GM12878 (cell line): ENCODE results near the gene MAB21L1. TPM values are rescaled to one million over a fixed set of nuclear protein-coding genes. Genes with fewer than 3 reads are reported as not detected.

ENCODE experiments used
- ATAC-seq: fragments of 200-7000 bp; cut with Tn5 transposase; 3 replicates; pipeline ENCODE4 v1.9.1; 2020; ENCODE audit warnings: mild to moderate bottlenecking, moderate library complexity
- BruUV-seq: library from RNA; stranded (reverse); fragments of 400-500 nt; replicated peaks from 2 replicates; lab custom pipeline; 2021; lab: Mats Ljungman, UMichigan
- CTCF ChIA-PET: fragments of 300-600 bp; sonication (Branson Sonifier 250); formaldehyde crosslinking; extraction: SDS; loops from one replicate; lab custom pipeline; 2021; ENCODE audit warnings: inconsistent platforms; lab: Yijun Ruan, JAX
- POLR2A ChIA-PET: fragments of 350-600 bp; formaldehyde crosslinking; extraction: SDS; loops from one replicate; lab custom pipeline; 2021; ENCODE audit warnings: inconsistent platforms; lab: Charles Lee
- RAD21 ChIA-PET: fragments of 300-600 bp; sonication (Branson Sonifier 250); formaldehyde crosslinking; loops from one replicate; lab custom pipeline; 2023; ENCODE audit warnings: antibody characterized with exemption; ENCODE audit not compliant: unreplicated experiment; lab: Charles Lee
- SMC1A ChIA-PET: fragments of 300-600 bp; sonication (Branson Sonifier 250); formaldehyde crosslinking; loops from one replicate; lab custom pipeline; 2023; ENCODE audit not compliant: unreplicated experiment, uncharacterized antibody; lab: Charles Lee
- DNase-seq: peaks from one replicate; pipeline ENCODE4 v3.0.0-alpha.2; 2011; ENCODE audit warnings: low read depth, low spot score
- FAIRE-seq: peaks from 3 replicates; lab custom pipeline; 2011; peaks lifted over from hg19 to GRCh38; lab: Jason Lieb, UNC
- H2AFZ ChIP-seq: 2 replicates; pipeline ENCODE4 v1.6.0; 2011; ENCODE audit warnings: low read depth, low read length, control low read depth; ENCODE audit not compliant: control insufficient read depth
- H3K27ac ChIP-seq: 2 replicates; pipeline ENCODE4 v1.5.1; 2011; ENCODE audit warnings: control low read depth; ENCODE audit not compliant: control insufficient read depth, insufficient read depth
- H3K27me3 ChIP-seq, 2 experiments: replicated peaks in 1 of 2; 2 replicates each; pipeline versions ENCODE4 v1.6.0 to v1.6.1; 2011; ENCODE audit warnings: low read length in 1 of 2; ENCODE audit not compliant: control insufficient read depth in 2 of 2, insufficient read depth in 2 of 2
- H3K36me3 ChIP-seq, 2 experiments: 2 replicates each; pipeline ENCODE4 v1.5.1; 2011; ENCODE audit warnings: low read length in 1 of 2; ENCODE audit not compliant: control insufficient read depth in 2 of 2, insufficient read depth in 2 of 2
- H3K4me1 ChIP-seq: 2 replicates; pipeline ENCODE4 v1.6.1; 2011; ENCODE audit warnings: mild to moderate bottlenecking, low read length, moderate library complexity, mixed read lengths; ENCODE audit not compliant: control insufficient read depth, insufficient read depth
- H3K4me2 ChIP-seq: 2 replicates; pipeline ENCODE4 v1.6.0; 2011; ENCODE audit warnings: control low read depth; ENCODE audit not compliant: control insufficient read depth, insufficient read depth
- H3K4me3 ChIP-seq: fragments of 200-600 bp; sonication (generic); 2 replicates; pipeline ENCODE4 v1.5.1; 2016
- H3K79me2 ChIP-seq: 2 replicates; pipeline ENCODE4 v1.6.0; 2011; ENCODE audit warnings: low read length; ENCODE audit not compliant: control insufficient read depth, insufficient read depth
- H3K9ac ChIP-seq: 2 replicates; pipeline ENCODE4 v1.8.0; 2011; ENCODE audit warnings: low read length, control low read depth, mixed read lengths; ENCODE audit not compliant: control insufficient read depth, insufficient read depth
- H3K9me3 ChIP-seq: replicated peaks from 3 replicates; pipeline ENCODE4 v1.5.1; 2011; ENCODE audit warnings: mild to moderate bottlenecking, low read length; ENCODE audit not compliant: control insufficient read depth, insufficient read depth
- H4K20me1 ChIP-seq: 2 replicates; pipeline ENCODE4 v1.6.0; 2011; ENCODE audit not compliant: control insufficient read depth, insufficient read depth
- BCL3 ChIP-seq: IDR thresholded peaks from 2 replicates; pipeline ENCODE4 v1.6.1; 2011; ENCODE audit warnings: borderline replicate concordance, low read depth, mild to moderate bottlenecking, moderate library complexity, low read length; ENCODE audit not compliant: insufficient read depth, poor library complexity, severe bottlenecking
- CREB1 ChIP-seq: IDR thresholded peaks from 2 replicates; pipeline ENCODE4 v1.6.1; 2012; ENCODE audit warnings: low read depth, mild to moderate bottlenecking, inconsistent platforms
- EZH2 ChIP-seq: IDR thresholded peaks from 2 replicates; pipeline ENCODE4 v1.6.1; 2012; ENCODE audit warnings: low read depth, mild to moderate bottlenecking, control low read depth, inconsistent platforms, low read length, borderline replicate concordance; ENCODE audit not compliant: control insufficient read depth
- GATAD2B ChIP-seq: fragments of 450-650 bp; conservative IDR thresholded peaks from 2 replicates; pipeline ENCODE4 v1.6.1; 2017; ENCODE audit warnings: low read depth, mild to moderate bottlenecking, moderate library complexity
- MEF2B ChIP-seq: fragments of 450-650 bp; IDR thresholded peaks from 2 replicates; pipeline ENCODE4 v1.6.1; 2018; ENCODE audit warnings: mild to moderate bottlenecking, moderate library complexity; ENCODE audit not compliant: partially characterized antibody, poor library complexity, severe bottlenecking
- MTA3 ChIP-seq: IDR thresholded peaks from 2 replicates; pipeline ENCODE4 v1.6.1; 2012; ENCODE audit warnings: low read length, inconsistent platforms, borderline replicate concordance
- MXI1 ChIP-seq: fragments of 150-350 bp; IDR thresholded peaks from 2 replicates; pipeline ENCODE4 v1.6.1; 2011; ENCODE audit warnings: low read depth, mild to moderate bottlenecking, inconsistent platforms, low read length, improper control_type of control experiment
- NKRF ChIP-seq: fragments of 450-650 bp; conservative IDR thresholded peaks from 2 replicates; pipeline ENCODE4 v1.6.1; 2017; ENCODE audit warnings: mild to moderate bottlenecking, moderate library complexity
- NRF1 ChIP-seq: conservative IDR thresholded peaks from 2 replicates; pipeline ENCODE4 v1.6.1; 2011; ENCODE audit warnings: mild to moderate bottlenecking, low read depth, low read length, improper control_type of control experiment
- POLR2A ChIP-seq: IDR thresholded peaks from 2 replicates; pipeline ENCODE4 v1.6.1; 2011; ENCODE audit warnings: low read depth, mild to moderate bottlenecking, low read length
- RUNX3 ChIP-seq: IDR thresholded peaks from 2 replicates; pipeline ENCODE4 v1.6.1; 2012; ENCODE audit warnings: low read length, inconsistent platforms
- SMAD1 ChIP-seq: fragments of 450-650 bp; IDR thresholded peaks from 2 replicates; pipeline ENCODE4 v1.6.1; 2018; ENCODE audit warnings: mild to moderate bottlenecking, low read depth; ENCODE audit not compliant: partially characterized antibody
- SMAD5 ChIP-seq: IDR thresholded peaks from 2 replicates; pipeline ENCODE4 v1.6.1; 2016; ENCODE audit warnings: antibody characterized with exemption, low read depth
- TBL1XR1 ChIP-seq: IDR thresholded peaks from 2 replicates; pipeline ENCODE4 v1.6.1; 2012; ENCODE audit warnings: low read depth, low read length, improper control_type of control experiment
- TCF12 ChIP-seq: IDR thresholded peaks from 2 replicates; pipeline ENCODE4 v1.6.1; 2011; ENCODE audit warnings: low read depth, mild to moderate bottlenecking, low read length
- ZBTB11 ChIP-seq: fragments of 450-650 bp; formaldehyde crosslinking; IDR thresholded peaks from 2 replicates; pipeline ENCODE4 v1.5.0; 2022; ENCODE audit warnings: mild to moderate bottlenecking, missing genetic modification characterization
- ZNF207 ChIP-seq: fragments of 450-650 bp; IDR thresholded peaks from 2 replicates; pipeline ENCODE4 v1.6.1; 2014; ENCODE audit warnings: antibody characterized with exemption, mild to moderate bottlenecking, borderline replicate concordance
- ZNF384 ChIP-seq: IDR thresholded peaks from 2 replicates; pipeline ENCODE4 v1.6.1; 2012; ENCODE audit warnings: low read depth, mild to moderate bottlenecking, low read length, improper control_type of control experiment, borderline replicate concordance
- ZZZ3 ChIP-seq: IDR thresholded peaks from 2 replicates; pipeline ENCODE4 v1.6.1; 2011; ENCODE audit warnings: low read depth; ENCODE audit not compliant: control insufficient read depth, insufficient read length
- WGBS: methylation state at CpG from one replicate; pipeline ENCODE4 v1.1.6; 2016; ENCODE audit warnings: low lambda C conversion rate; ENCODE audit not compliant: insufficient replicate concordance, insufficient coverage; ENCODE audit errors: missing lambda C conversion rate; 5-methylcytosine and 5-hydroxymethylcytosine counted together
- in situ Hi-C: fragments of 300-500 bp; cut with MboI; formaldehyde crosslinking; loops from 9 replicates; pipeline ENCODE4 v1.14.3; 2018; ENCODE audit warnings: mixed read lengths
- intact Hi-C: fragments of 100-400 bp; cut with micrococcal nuclease; formaldehyde crosslinking; loops from one replicate; pipeline ENCODE4 v1.14.2; 2022; ENCODE audit not compliant: unreplicated experiment
- polyA plus RNA-seq, 11 experiments: library from polyadenylated mRNA; depleted of rRNA in 4 of 11; unstranded in 6 of 11; stranded (reverse) in 5 of 11; fragments of >200 nt; fragmentation: Nextera tagmentation in 4 of 11; fragmentation: Illumina TruSeq in 1 of 11; extraction: Ambion mirVana in 4 of 11; extraction: Trizol in 1 of 11; gene quantifications; 1 replicate in 1 of 11; 2 replicates in 10 of 11; pipeline versions ENCODE4 v1.2.1 to v1.2.3, GENCODE V29; 2011 to 2016; ENCODE audit warnings: inconsistent platforms in 2 of 11, missing spikeins in 2 of 11, low read depth in 1 of 11
- total RNA-seq, 4 experiments: library from RNA; depleted of rRNA in 3 of 4; stranded (reverse); fragments of >200 nt in 3 of 4; fragmentation: Illumina TruSeq in 1 of 4; extraction: Trizol in 1 of 4; gene quantifications; 2 replicates each; pipeline versions ENCODE4 v1.2.1 to v1.2.3, GENCODE V29; 2013 to 2021

MAB21L1 gene
- total and polyA plus RNA-seq, 10 of the 15 experiments (the other 5 are each of a cell fraction or from before 2014, with no cell fraction given), result 0.01 to 0.05 TPM; not detected in 8

GRCh38 chr13:35460061-35460460, 16.4 kb downstream of the MAB21L1 start (continued):
- TF ChIP-seq NKRF (no peak), MTA3 (no peak), RUNX3 (no peak), MEF2B (no peak)
- TF ChIP-seq, all 136 proteins: peak for 0

- Histone ChIP-seq H3K4me1 (no peaks in the 10 kb centered on the region), H3K79me2 (no peaks in the 10 kb centered on the region), H3K9ac (no peak overlapping the region), H3K4me3 (no peak overlapping the region), H2AFZ (no peak overlapping the region), H3K9me3 (no peaks in the 10 kb centered on the region), H3K36me3 (no peaks in the 10 kb centered on the region), H3K27me3 (no peaks in the 10 kb centered on the region), H3K4me2 (no peak overlapping the region), H3K27ac (no peak overlapping the region), H4K20me1 (no peaks in the 10 kb centered on the region)
- intact Hi-C loops (no loop called here), in situ Hi-C loops (no loop called here)
- no TSS peak for BruUV-seq
- no peak for ATAC-seq
- ChIA-PET POLR2A (no interaction called here), SMC1A (no interaction called here), RAD21 (no interaction called here), CTCF (no interaction called here)
- WGBS, result 83% methylated on average over 3 of the region's 3 CpGs
- no peak for DNase-seq
- no peak for FAIRE-seq
- TF ChIP-seq SMAD1 (no peak), MXI1 (no peak), ZZZ3 (no peak), ZBTB11 (CRISPR knock-in tag) (no peak), EZH2 (no peak), TBL1XR1 (no peak), SMAD5 (no peak), BCL3 (no peak), NRF1 (no peak), TCF12 (no peak), ZNF384 (no peak), GATAD2B (no peak), POLR2A (no peak), CREB1 (no peak), ZNF207 (no peak)
Measured at GRCh38 chr13:35457258-35457657, 19.2 kb downstream of the MAB21L1 start.
